GDM1 (cell line): ENCODE results near the gene DSCAML1.

Source experiments
- DNase-seq: peaks from one replicate; lab custom pipeline; 2025; lab: John Stamatoyannopoulos, UW

DSCAML1 gene

GRCh38 chr11:117492578-117493251, 304.3 kb downstream of the DSCAML1 start:
- no peak for DNase-seq

DNA sequence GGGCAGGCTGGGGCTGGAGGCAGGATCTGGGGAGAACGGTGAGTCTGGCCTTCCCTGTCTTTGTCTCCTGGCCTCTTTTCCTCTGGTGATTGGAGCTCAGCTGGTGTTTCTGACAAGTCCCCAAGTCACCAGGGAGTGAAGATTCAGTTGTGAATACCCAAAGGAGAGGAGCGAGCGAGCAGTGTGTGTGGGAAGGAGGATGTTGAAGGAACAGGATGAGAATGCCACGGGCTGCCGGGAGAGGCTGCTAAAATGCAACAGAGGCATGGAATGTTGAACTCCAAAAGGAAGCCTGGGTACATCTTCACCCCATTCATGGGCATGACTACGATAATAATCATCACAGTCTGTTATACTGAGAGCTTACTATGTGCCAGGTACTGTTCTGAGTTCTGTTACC, 306.1 kb downstream of the DSCAML1 start:
- DNase-seq = no peak

GRCh38 chr11:117489999-117490679, 306.9 kb downstream of the DSCAML1 start:
- peak; percentile 79 for DNase-seq

DNA sequence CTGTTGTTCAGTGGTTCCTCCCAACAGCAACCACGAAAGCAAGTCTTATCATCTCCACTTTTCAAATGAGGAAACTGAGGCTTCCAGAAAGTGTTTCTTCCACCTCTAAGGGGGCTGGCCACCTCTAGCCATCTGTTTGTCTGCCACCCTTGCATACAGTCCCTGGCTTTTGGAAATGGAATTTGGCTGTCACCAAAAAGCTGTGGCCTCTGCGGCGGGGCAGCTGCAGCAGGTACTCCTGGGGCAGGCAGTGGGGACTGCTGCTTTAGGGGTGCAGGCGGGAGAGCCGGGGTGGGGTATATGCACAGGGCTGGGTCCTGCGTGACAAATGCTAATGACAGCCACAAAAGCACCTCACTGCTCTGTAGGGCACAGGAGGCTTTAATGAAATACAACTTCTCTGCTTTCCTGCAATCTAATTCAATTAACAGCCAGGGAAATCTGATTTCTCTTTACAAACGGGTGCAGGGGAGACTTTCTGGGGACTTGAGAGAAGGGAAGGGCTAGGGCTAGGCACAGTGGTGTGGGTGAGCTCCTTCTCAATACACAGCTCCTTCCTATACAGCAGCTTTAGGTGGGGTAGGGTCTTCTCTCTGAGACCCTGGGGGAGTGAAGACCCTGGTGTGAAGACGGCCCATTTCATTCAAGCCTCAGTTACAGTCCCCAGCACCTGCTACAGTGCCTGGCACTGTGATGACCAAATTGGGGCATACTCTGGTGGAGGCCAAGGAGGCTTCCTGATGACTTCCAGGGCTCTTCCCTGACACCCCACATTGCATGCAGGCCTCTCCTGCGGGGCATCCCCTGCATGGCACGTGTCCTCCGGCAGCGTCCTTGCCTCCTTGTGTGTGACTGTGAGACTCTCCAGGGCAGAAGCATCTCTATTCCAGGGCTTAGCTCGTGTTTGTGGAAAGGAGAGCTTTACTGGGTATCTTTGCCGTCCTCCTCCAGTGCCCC, 307.7 kb downstream of the DSCAML1 start:
- no peak for DNase-seq

DNA sequence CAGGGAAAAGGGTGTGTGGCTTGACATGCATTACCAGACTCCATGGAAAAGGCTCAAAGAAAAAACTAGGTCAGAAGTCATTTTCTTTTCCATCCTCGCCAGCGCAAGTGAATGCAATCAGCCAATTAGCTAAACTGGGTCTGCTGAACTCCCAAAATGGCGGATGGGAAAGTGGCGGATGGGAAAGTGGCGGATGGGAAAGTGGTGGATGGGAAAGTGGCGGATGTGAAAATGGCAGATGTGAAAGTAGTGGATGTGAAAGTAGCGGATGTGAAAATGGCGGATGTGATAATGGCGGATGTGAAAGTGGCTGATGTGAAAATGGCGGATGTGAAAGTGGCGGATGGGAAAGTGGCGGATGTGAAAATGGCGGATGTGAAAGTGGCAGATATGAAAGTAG, 311.0 kb downstream of the DSCAML1 start:
- DNase-seq = no peak

GRCh38 chr11:117484156-117484555, 312.9 kb downstream of the DSCAML1 start:
- DNase-seq = no peak

DNA sequence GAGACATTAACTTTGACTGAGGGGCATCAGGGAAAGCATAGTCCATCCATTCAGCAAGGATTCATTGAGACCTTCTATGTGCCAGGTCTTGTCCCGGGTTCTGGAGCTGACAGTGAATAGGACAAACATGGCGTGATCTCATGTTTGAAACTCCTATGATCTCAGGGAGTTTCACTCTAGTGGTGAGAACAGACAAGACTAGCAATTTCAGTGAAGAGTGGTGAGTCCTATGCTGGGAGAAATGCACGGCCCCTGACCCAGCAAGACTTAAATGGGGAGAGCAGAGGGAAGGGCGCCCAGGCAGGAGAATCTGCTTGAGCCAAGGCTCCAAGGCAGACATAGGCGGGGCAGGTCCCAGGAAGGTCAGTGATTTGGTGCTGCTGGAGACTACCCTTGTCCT, 313.6 kb downstream of the DSCAML1 start:
- no peak for DNase-seq

GRCh38 chr11:117482881-117483280, 314.1 kb downstream of the DSCAML1 start:
- DNase-seq = no peak

DNA sequence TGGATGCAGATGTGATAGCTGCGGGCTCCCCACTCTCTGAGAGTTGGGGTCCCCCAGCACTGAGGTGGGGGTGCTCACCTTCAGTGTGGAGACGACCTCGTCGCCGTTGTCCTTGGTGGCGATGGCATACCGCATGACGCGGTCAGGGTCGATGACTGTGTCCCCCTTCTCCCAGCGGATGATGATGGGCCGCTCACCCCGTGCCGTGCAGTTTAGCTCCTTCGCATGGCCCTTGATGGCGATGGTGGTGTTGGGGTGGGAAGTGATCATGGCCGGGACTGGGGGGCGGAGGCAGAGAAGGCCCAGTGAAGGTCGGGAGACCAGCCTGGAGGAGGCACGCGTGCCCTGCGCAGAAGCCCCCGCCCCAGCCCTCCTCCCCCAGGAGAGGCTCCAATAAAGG, 315.1 kb downstream of the DSCAML1 start:
- no peak for DNase-seq

- DNase-seq = no peak
Measured at GRCh38 chr11:117481036-117481435, 316.0 kb downstream of the DSCAML1 start.

DNA sequence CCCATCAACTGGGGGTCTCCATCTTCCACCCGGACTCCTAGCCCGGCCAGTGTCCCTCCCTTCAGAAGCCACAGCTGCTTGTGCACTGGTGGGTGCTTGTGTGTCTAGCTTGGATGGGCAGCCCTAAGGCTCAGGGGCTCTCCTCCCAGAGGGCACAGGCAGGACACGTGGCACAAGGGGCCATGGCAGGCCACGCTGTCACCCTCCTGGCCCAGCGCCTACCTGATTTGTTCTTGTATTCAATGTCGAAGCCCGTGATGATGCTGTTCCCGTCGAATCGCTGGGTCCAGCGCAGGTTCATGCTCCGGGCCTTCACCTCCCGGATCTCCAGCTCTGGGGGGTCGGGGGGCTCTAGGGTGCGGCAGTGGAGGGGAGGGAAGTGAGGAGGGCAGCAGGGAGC, 316.8 kb downstream of the DSCAML1 start:
- no peak for DNase-seq

- DNase-seq = no peak
Measured at GRCh38 chr11:117479372-117479771, 317.6 kb downstream of the DSCAML1 start.

DNA sequence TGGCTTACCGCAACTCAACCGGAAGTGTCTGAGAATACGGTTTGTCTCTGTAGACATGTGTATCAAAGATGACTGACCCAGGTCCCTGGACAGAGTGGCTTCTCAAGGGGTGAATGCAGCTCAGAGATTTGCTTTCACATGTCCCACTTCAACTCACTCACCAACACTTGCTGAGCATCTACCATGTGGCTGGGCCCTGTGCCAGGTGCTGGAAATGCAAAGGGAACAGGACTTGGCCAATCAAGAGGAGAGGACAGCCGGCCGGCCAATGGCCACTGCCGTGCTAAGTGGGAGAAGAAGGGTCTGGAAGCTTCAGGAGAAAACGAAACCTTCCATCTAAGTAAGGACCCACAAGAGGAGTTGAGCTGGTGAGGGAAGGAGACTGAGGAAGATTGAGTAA, 318.1 kb downstream of the DSCAML1 start:
- no peak for DNase-seq

DNA sequence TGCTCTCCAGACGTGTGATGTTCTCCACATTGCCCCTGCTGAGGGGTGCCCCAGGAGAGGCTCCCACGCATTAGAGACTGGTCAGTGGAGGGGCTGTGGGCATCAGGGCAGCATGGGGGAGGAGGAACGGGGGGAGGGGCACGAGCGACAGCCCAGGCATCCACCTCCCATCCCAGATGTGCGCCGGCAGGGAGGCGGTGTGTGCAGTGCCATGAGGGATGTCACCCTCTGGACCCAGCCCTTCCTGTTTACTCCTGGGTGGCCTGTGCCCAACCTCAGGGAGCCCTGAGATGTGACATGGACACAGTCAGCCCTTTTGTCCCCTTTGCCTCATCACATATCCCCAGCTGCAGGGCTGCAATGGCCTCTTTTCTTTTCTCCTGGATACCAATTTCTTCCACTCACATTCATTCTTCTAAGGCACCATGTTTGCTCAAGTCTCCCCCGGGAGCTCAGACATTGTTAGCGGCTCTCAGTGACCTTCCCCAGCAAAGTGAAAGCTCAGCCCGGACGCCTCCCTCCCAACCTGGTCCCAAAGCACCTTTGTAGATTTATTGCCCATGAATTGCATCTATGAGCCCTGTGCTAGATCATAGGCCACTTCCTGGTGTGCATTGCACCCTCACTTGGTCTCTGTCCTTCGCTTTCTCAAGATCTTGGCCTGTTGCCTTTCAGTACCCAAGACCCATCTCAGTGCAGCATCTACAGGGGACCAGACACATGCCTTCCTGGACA, 318.7 kb downstream of the DSCAML1 start:
- DNase-seq = no peak

GRCh38 chr11:117477721-117478120, 319.3 kb downstream of the DSCAML1 start:
- no peak for DNase-seq

GRCh38 chr11:117476531-117477142, 320.4 kb downstream of the DSCAML1 start:
- no peak for DNase-seq

GRCh38 chr11:117475716-117476530, 321.1 kb downstream of the DSCAML1 start:
- no peak for DNase-seq

DNA sequence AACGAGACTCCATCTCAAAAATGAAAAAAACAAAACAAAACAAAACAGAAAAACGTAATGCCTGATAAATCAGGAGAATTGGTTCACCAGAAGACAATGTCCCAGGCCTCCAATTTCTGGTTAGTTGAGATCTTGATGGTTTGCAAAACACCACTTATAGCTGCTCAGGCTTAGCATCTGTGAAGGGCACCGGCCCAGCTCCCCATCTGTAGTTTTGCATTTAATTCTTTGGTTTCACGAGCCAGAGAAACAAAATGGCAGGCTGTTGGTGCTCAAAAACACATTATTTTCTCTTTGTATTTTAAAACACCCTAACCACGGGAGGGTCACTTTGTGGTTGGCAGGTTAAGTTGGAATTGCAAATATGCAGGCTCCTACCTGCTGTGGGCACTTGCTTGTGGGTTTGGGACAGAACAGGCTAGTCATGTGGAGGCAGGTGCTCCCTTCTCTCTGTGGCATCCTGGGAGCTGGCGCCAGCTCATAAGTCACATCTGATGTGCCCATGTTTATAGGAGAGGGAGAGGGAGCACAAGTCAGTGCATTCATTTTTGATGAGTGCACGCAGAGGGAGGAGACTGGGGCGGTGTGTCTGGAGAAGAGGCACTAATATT, 323.4 kb downstream of the DSCAML1 start:
- DNase-seq = no peak

GRCh38 chr11:117471776-117472175, 325.2 kb downstream of the DSCAML1 start:
- no peak for DNase-seq

DNA sequence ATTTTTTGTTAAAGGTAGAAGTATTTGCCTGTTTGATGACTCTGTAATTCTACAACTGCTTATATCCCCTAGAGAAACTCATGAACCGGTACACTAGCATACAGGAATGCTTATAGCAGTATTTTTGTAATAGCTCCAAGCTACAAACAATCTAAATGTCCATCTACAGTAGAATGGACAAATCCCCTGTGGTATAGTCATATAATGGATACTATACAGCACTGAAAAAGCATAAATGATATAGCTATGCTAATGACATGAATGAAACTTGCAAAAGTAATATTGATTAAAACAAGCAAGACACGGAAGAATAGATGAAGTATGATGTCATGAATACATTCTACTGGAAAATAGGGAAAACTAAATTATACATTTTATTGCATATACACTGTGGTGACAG, 326.4 kb downstream of the DSCAML1 start:
- no peak for DNase-seq
